HCT116 (cell line): ENCODE results near the gene ERC1. TPM values are rescaled to one million over a fixed set of nuclear protein-coding genes. Genes with fewer than 3 reads are reported as not detected.

Experiments used
- ATAC-seq: fragments of 200-7000 bp; cut with Tn5 transposase; 2 replicates; pipeline ENCODE4 v1.9.1; 2020; ENCODE audit warnings: mild to moderate bottlenecking, moderate library complexity
- BruUV-seq: library from RNA; stranded (reverse); fragments of 400-500 nt; replicated peaks from 2 replicates; lab custom pipeline; 2021; lab: Mats Ljungman, UMichigan
- CTCF ChIA-PET: fragments of 300-600 bp; sonication (Branson Sonifier 250); formaldehyde crosslinking; loops from one replicate; lab custom pipeline; 2021; ENCODE audit warnings: antibody characterized with exemption; lab: Charles Lee
- POLR2A ChIA-PET: fragments of 300-600, 350-600 bp; sonication (Branson Sonifier 250); formaldehyde crosslinking; loops from one replicate; lab custom pipeline; 2021; ENCODE audit warnings: antibody characterized with exemption; lab: Charles Lee
- RAD21 ChIA-PET, 2 experiments: fragments of 300-600 bp; sonication (Branson Sonifier 250); formaldehyde crosslinking; loops; one replicate each; lab custom pipeline; 2023; ENCODE audit warnings: low total read pairs in 2 of 2; ENCODE audit not compliant: uncharacterized antibody in 2 of 2, unreplicated experiment in 2 of 2, low non-redundant PET in 1 of 2; lab: Charles Lee
- DNase-seq: peaks from one replicate; pipeline ENCODE4 v3.0.0-alpha.2; 2010; ENCODE audit warnings: low read depth, low spot score
- H2AFZ ChIP-seq: fragments of 200-600 bp; shearing (Covaris generic), sonication (generic); 2 replicates; pipeline ENCODE4 v1.6.1; 2017; ENCODE audit warnings: low read depth, mixed run types, mixed read lengths, antibody characterized with exemption, low read length; ENCODE audit not compliant: poor library complexity, severe bottlenecking
- H3K27ac ChIP-seq: 2 replicates; pipeline ENCODE4 v1.5.1; 2012; ENCODE audit warnings: low read depth, low read length
- H3K27me3 ChIP-seq: fragments of 200-600 bp; sonication (generic); 2 replicates; pipeline ENCODE4 v1.6.1; 2016; ENCODE audit warnings: mixed run types, low read length, mixed read lengths; ENCODE audit not compliant: insufficient read depth
- H3K36me3 ChIP-seq, 2 experiments: fragments of 200-500 bp in 1 of 2; fragments of 200-600 bp in 1 of 2; sonication (Bioruptor generic) in 1 of 2; sonication (generic) in 1 of 2; 2 replicates each; pipeline versions ENCODE4 v1.5.1 to v1.6.1; 2014 to 2016; ENCODE audit warnings: low read length in 2 of 2, inconsistent platforms in 1 of 2, mixed read lengths in 1 of 2, mixed run types in 1 of 2; ENCODE audit not compliant: insufficient read depth in 2 of 2, control insufficient read depth in 1 of 2
- H3K4me1 ChIP-seq, 2 experiments: fragments of 200-600 bp in 1 of 2; sonication (generic) in 1 of 2; 2 replicates each; pipeline versions ENCODE4 v1.5.1 to v1.6.1; 2012 to 2017; ENCODE audit warnings: low read length in 2 of 2, inconsistent platforms in 1 of 2, mild to moderate bottlenecking in 1 of 2, mixed read lengths in 1 of 2, mixed run types in 1 of 2, moderate library complexity in 1 of 2; ENCODE audit not compliant: insufficient read depth in 2 of 2, control insufficient read depth in 1 of 2
- H3K4me2 ChIP-seq: fragments of 200-600 bp; sonication (generic); 2 replicates; pipeline ENCODE4 v1.6.1; 2017; ENCODE audit warnings: mixed run types, low read length, mixed read lengths
- H3K4me3 ChIP-seq, 2 experiments: fragments of 200-600 bp in 1 of 2; sonication (generic) in 1 of 2; replicated peaks in 1 of 2; 2 replicates each; pipeline ENCODE4 v1.5.1; 2011 to 2016; ENCODE audit warnings: low read length in 2 of 2, control low read depth in 1 of 2, low read depth in 1 of 2, mild to moderate bottlenecking in 1 of 2, mixed read lengths in 1 of 2, mixed run types in 1 of 2
- H3K79me2 ChIP-seq: fragments of 200-600 bp; sonication (generic); 2 replicates; pipeline ENCODE4 v1.6.1; 2017; ENCODE audit warnings: mild to moderate bottlenecking, mixed run types, low read length, moderate library complexity, mixed read lengths; ENCODE audit not compliant: insufficient read depth
- H3K9ac ChIP-seq: fragments of 200-600 bp; sonication (generic); 2 replicates; pipeline ENCODE4 v1.6.1; 2016; ENCODE audit warnings: low read length, mixed read lengths
- H3K9me2 ChIP-seq: fragments of 200-600 bp; sonication (generic), shearing (Covaris generic); 2 replicates; pipeline ENCODE4 v1.6.1; 2017; ENCODE audit warnings: mixed run types, mild to moderate bottlenecking, moderate library complexity; ENCODE audit not compliant: insufficient read depth
- H3K9me3 ChIP-seq, 2 experiments: fragments of 200-500 bp in 1 of 2; fragments of 200-600 bp in 1 of 2; sonication (Bioruptor generic) in 1 of 2; sonication (generic) in 1 of 2; 2 replicates each; pipeline ENCODE4 v1.6.1; 2014 to 2017; ENCODE audit warnings: low read length in 2 of 2, mixed read lengths in 2 of 2, inconsistent platforms in 1 of 2, low read depth in 1 of 2, mild to moderate bottlenecking in 1 of 2, mixed run types in 1 of 2, moderate library complexity in 1 of 2; ENCODE audit not compliant: control insufficient read depth in 1 of 2, insufficient read depth in 1 of 2
- H4K20me1 ChIP-seq: fragments of 200-600 bp; sonication (generic), shearing (Covaris generic); 2 replicates; pipeline ENCODE4 v1.6.1; 2017; ENCODE audit warnings: mixed run types, mild to moderate bottlenecking, moderate library complexity; ENCODE audit not compliant: insufficient read depth
- ATF3 ChIP-seq: IDR thresholded peaks from 2 replicates; pipeline ENCODE4 v1.6.1; 2012
- CBX3 ChIP-seq: IDR thresholded peaks from 2 replicates; pipeline ENCODE4 v1.6.1; 2012; ENCODE audit warnings: low read depth
- CEBPB ChIP-seq: IDR thresholded peaks from 2 replicates; pipeline ENCODE4 v1.6.1; 2012; ENCODE audit warnings: low read depth
- CTCF ChIP-seq, 3 experiments: fragments of 200-600 bp in 1 of 3; sonication (generic) in 1 of 3; IDR thresholded peaks in 2 of 3; conservative IDR thresholded peaks in 1 of 3; 2 replicates each; pipeline ENCODE4 v1.5.1; 2012 to 2017; ENCODE audit warnings: low read depth in 2 of 3, low read length in 2 of 3, antibody characterized with exemption in 1 of 3, borderline replicate concordance in 1 of 3, control low read depth in 1 of 3, mild to moderate bottlenecking in 1 of 3, mixed read lengths in 1 of 3, mixed run types in 1 of 3, moderate library complexity in 1 of 3; ENCODE audit not compliant: insufficient read depth in 1 of 3
- EGR1 ChIP-seq: IDR thresholded peaks from 2 replicates; pipeline ENCODE4 v1.6.1; 2012; ENCODE audit warnings: low read depth
- EZH2 ChIP-seq: fragments of 200-600 bp; sonication (generic); IDR thresholded peaks from 2 replicates; pipeline ENCODE4 v1.6.1; 2017; ENCODE audit warnings: antibody characterized with exemption, mixed run types
- EZH2phosphoT487 ChIP-seq: fragments of 200-600 bp; IDR thresholded peaks from 2 replicates; pipeline ENCODE4 v1.6.1; 2018; ENCODE audit warnings: antibody characterized with exemption, borderline replicate concordance
- FOSL1 ChIP-seq: IDR thresholded peaks from 2 replicates; pipeline ENCODE4 v1.6.1; 2012; ENCODE audit warnings: low read depth
- JUND ChIP-seq: IDR thresholded peaks from 2 replicates; pipeline ENCODE4 v1.6.1; 2012
- MAX ChIP-seq: IDR thresholded peaks from 2 replicates; pipeline ENCODE4 v1.6.1; 2012
- POLR2A ChIP-seq: IDR thresholded peaks from 2 replicates; pipeline ENCODE4 v1.7.0; 2011; ENCODE audit warnings: borderline replicate concordance; ENCODE audit not compliant: insufficient read depth, insufficient read length; ENCODE audit errors: extremely low read depth
- POLR2AphosphoS5 ChIP-seq: IDR thresholded peaks from 2 replicates; pipeline ENCODE4 v1.6.1; 2011; ENCODE audit warnings: mild to moderate bottlenecking, low read depth, low read length, moderate library complexity
- REST ChIP-seq: IDR thresholded peaks from 2 replicates; pipeline ENCODE4 v1.6.1; 2012; ENCODE audit warnings: low read depth
- SP1 ChIP-seq: IDR thresholded peaks from 2 replicates; pipeline ENCODE4 v1.6.1; 2012; ENCODE audit warnings: low read depth
- SRF ChIP-seq: IDR thresholded peaks from 2 replicates; pipeline ENCODE4 v1.6.1; 2012; ENCODE audit warnings: low read depth
- TCF7L2 ChIP-seq: IDR thresholded peaks from 2 replicates; pipeline ENCODE4 v1.7.0; 2011; ENCODE audit warnings: borderline replicate concordance, inconsistent platforms; ENCODE audit not compliant: insufficient read depth, insufficient read length; ENCODE audit errors: extremely low read depth
- YY1 ChIP-seq: IDR thresholded peaks from 2 replicates; pipeline ENCODE4 v1.6.1; 2011; ENCODE audit warnings: low read length, low read depth, moderate library complexity, mild to moderate bottlenecking; ENCODE audit not compliant: insufficient replicate concordance; ENCODE audit errors: extremely low read depth
- ZFX ChIP-seq: fragments of 450-650 bp; IDR thresholded peaks from 2 replicates; pipeline ENCODE4 v1.6.1; 2017
- ZNF274 ChIP-seq: fragments of 200-500 bp; sonication (Bioruptor generic); IDR thresholded peaks from 2 replicates; pipeline ENCODE4 v1.6.1; 2014; ENCODE audit warnings: mild to moderate bottlenecking, low read depth, low read length, inconsistent platforms
- intact Hi-C: fragments of 100-400 bp; cut with micrococcal nuclease; formaldehyde crosslinking; loops from 2 replicates; pipeline ENCODE4 v1.10.0; 2022
- total RNA-seq: library from RNA; stranded (reverse); gene quantifications from one replicate; pipeline ENCODE4 v1.2.1, GENCODE V29; 2021; ENCODE audit not compliant: unreplicated experiment

Gene ERC1
- total RNA-seq, 1 experiment from 2014 or later: 41.9 TPM

- Histone ChIP-seq H3K27ac (no peak overlapping the region), H2AFZ (no peak overlapping the region), H3K4me1 (no peaks in the 10 kb centered on the region), H3K27me3 (no peaks in the 10 kb centered on the region), H3K9ac (no peak overlapping the region), H4K20me1 (no peaks in the 10 kb centered on the region), H3K36me3 (no peaks in the 10 kb centered on the region), H3K4me2 (no peak overlapping the region), H3K4me3 (no peak overlapping the region), H3K79me2 (no peaks in the 10 kb centered on the region), H3K9me2 (no peaks in the 10 kb centered on the region), H3K9me3 (no peaks in the 10 kb centered on the region)
- intact Hi-C loops: no loop called here
- DNase-seq (no peak), ATAC-seq (no peak)
- no peak for TF ChIP-seq CBX3
- no peak for TF ChIP-seq POLR2AphosphoS5
- TF ChIP-seq SRF: no peak
- TF ChIP-seq ZFX: no peak
- no peak for TF ChIP-seq EGR1
- TF ChIP-seq EZH2phosphoT487: no peak
- no peak for TF ChIP-seq TCF7L2
- no peak for TF ChIP-seq CTCF (IDR thresholded peaks at IDR 0.05 in 2 of 3, conservative IDR thresholded peaks at IDR 0.05 in 1 of 3; ENCODE audit: borderline replicate concordance in 1 of 3, insufficient read depth in 1 of 3, low read depth in 2 of 3, low read length in 2 of 3)
- no peak for TF ChIP-seq POLR2A
- no peak for TF ChIP-seq JUND
- no peak for TF ChIP-seq FOSL1
- TF ChIP-seq ATF3: no peak
- TF ChIP-seq CEBPB: no peak
- no peak for TF ChIP-seq YY1
- TF ChIP-seq ZNF274: no peak
- TF ChIP-seq EZH2: no peak
- no peak for TF ChIP-seq MAX
- no peak for TF ChIP-seq REST
- no peak for TF ChIP-seq SP1
- POLR2A ChIA-PET: no interaction called here
- CTCF ChIA-PET: no interaction called here
- RAD21 ChIA-PET: no interaction called here
- no TSS peak for BruUV-seq
These were observed 348.7 kb downstream of the ERC1 start for GRCh38 chr12:1339618-1340319.
